DND-41 (cell line): Measurements from ENCODE around the gene CFAP410.

Experiments
- ATAC-seq: fragments of 200-7000 bp; cut with Tn5 transposase; 3 replicates; pipeline ENCODE4 v1.9.1; 2021; ENCODE audit warnings: low read depth; ENCODE audit not compliant: insufficient read depth
- DNase-seq: peaks from one replicate; pipeline ENCODE4 v3.0.0-alpha.2; 2020
- H2AFZ ChIP-seq: 2 replicates; pipeline ENCODE4 v1.6.0; 2012; ENCODE audit warnings: low read depth, low read length
- H3K27ac ChIP-seq: 2 replicates; pipeline ENCODE4 v1.5.1; 2012; ENCODE audit warnings: low read length, inconsistent platforms
- H3K27me3 ChIP-seq: fragments of 200-600 bp; sonication (generic); 2 replicates; pipeline ENCODE4 v1.6.0; 2012; ENCODE audit warnings: low read length, mild to moderate bottlenecking, inconsistent platforms; ENCODE audit not compliant: insufficient read depth, poor library complexity
- H3K36me3 ChIP-seq: 2 replicates; pipeline ENCODE4 v1.5.1; 2012; ENCODE audit warnings: low read length, inconsistent platforms; ENCODE audit not compliant: insufficient read depth
- H3K4me1 ChIP-seq: 2 replicates; pipeline ENCODE4 v1.5.1; 2012; ENCODE audit warnings: mild to moderate bottlenecking, low read length; ENCODE audit not compliant: insufficient read depth
- H3K4me2 ChIP-seq: 2 replicates; pipeline ENCODE4 v1.6.0; 2012; ENCODE audit warnings: mild to moderate bottlenecking, moderate library complexity, low read length, inconsistent platforms; ENCODE audit not compliant: insufficient read depth
- H3K4me3 ChIP-seq, 2 experiments: fragments of 200-600 bp in 1 of 2; shearing (Covaris generic) in 1 of 2; 2 replicates each; pipeline ENCODE4 v1.5.1; 2012 to 2016; ENCODE audit warnings: inconsistent platforms in 2 of 2, low read length in 2 of 2, mild to moderate bottlenecking in 2 of 2, low read depth in 1 of 2, moderate library complexity in 1 of 2
- H3K79me2 ChIP-seq: 2 replicates; pipeline ENCODE4 v1.6.0; 2012; ENCODE audit warnings: low read length, inconsistent platforms; ENCODE audit not compliant: insufficient read depth
- H3K9ac ChIP-seq: 2 replicates; pipeline ENCODE4 v1.6.0; 2012; ENCODE audit warnings: low read depth, mild to moderate bottlenecking, inconsistent platforms, low read length, moderate library complexity
- H3K9me3 ChIP-seq: 2 replicates; pipeline ENCODE4 v1.5.1; 2012; ENCODE audit warnings: low read length, moderate library complexity, mild to moderate bottlenecking, inconsistent platforms; ENCODE audit not compliant: insufficient read depth, severe bottlenecking
- H4K20me1 ChIP-seq: 2 replicates; pipeline ENCODE4 v1.6.0; 2012; ENCODE audit warnings: low read length; ENCODE audit not compliant: insufficient read depth
- CTCF ChIP-seq: IDR thresholded peaks from 2 replicates; pipeline ENCODE4 v1.5.1; 2012; ENCODE audit warnings: borderline replicate concordance, low read length, moderate library complexity, mild to moderate bottlenecking; ENCODE audit not compliant: poor library complexity, severe bottlenecking; ENCODE audit errors: extremely low read depth
- EZH2 ChIP-seq: IDR thresholded peaks from 3 replicates; pipeline ENCODE4 v1.6.1; 2012; ENCODE audit warnings: borderline replicate concordance, low read depth, mild to moderate bottlenecking, moderate library complexity, low read length, inconsistent platforms; ENCODE audit not compliant: severe bottlenecking

The CFAP410 gene

GRCh38 chr21:44295646-44296045 lies 43.5 kb downstream of the CFAP410 start:
- DNase-seq (no peak), ATAC-seq (no peak)
- Histone ChIP-seq H3K79me2 (peaks cover 7% of the 10 kb centered on the region), H3K36me3 (no peaks in the 10 kb centered on the region), H3K4me3 (no peak overlapping the region), H2AFZ (no peak overlapping the region), H4K20me1 (peaks cover 2% of the 10 kb centered on the region), H3K9ac (no peak overlapping the region), H3K9me3 (no peaks in the 10 kb centered on the region), H3K4me1 (peaks cover 19% of the 10 kb centered on the region), H3K4me2 (no peak overlapping the region), H3K27me3 (no peaks in the 10 kb centered on the region), H3K27ac (no peak overlapping the region)
- no peak for TF ChIP-seq CTCF
- TF ChIP-seq EZH2: no peak

- Histone ChIP-seq H3K4me2 (no peak overlapping the region), H3K36me3 (no peaks in the 10 kb centered on the region), H3K4me3 (no peak overlapping the region), H3K9ac (no peak overlapping the region), H4K20me1 (no peaks in the 10 kb centered on the region), H3K4me1 (peaks cover 17% of the 10 kb centered on the region), H3K27ac (no peak overlapping the region), H3K9me3 (no peaks in the 10 kb centered on the region), H3K79me2 (peaks cover 3% of the 10 kb centered on the region; the same call in 1 of the 2 replicates), H2AFZ (no peak overlapping the region), H3K27me3 (no peaks in the 10 kb centered on the region)
- no peak for TF ChIP-seq CTCF
- TF ChIP-seq EZH2: no peak
- ATAC-seq (no peak), DNase-seq (no peak)
Measured at GRCh38 chr21:44295163-44295573, 44.0 kb downstream of the CFAP410 start.

GRCh38 chr21:44294391-44295162 lies 44.6 kb downstream of the CFAP410 start:
- no peaks in the 10 kb centered on the region for H3K79me2 ChIP-seq
- ATAC-seq (no peak), DNase-seq (no peak)
- no peak overlapping the region for H3K9ac ChIP-seq
- no peaks in the 10 kb centered on the region for H3K36me3 ChIP-seq
- H2AFZ ChIP-seq: no peak overlapping the region
- H3K4me2 ChIP-seq: no peak overlapping the region
- H3K27ac ChIP-seq: no peak overlapping the region
- H3K4me1 ChIP-seq: peaks cover 16% of the 10 kb centered on the region
- no peaks in the 10 kb centered on the region for H3K27me3 ChIP-seq
- no peak for TF ChIP-seq CTCF
- TF ChIP-seq EZH2: no peak
- H3K4me3 ChIP-seq: no peak overlapping the region
- H3K9me3 ChIP-seq: no peaks in the 10 kb centered on the region
- no peaks in the 10 kb centered on the region for H4K20me1 ChIP-seq
